Right lobe of liver (tissue), 6 donors: ENCODE data around the gene GDNF. TPM values are rescaled to one million over a fixed set of nuclear protein-coding genes. Genes with fewer than 3 reads are reported as not detected.

Experiments
- ATAC-seq, 4 donors: fragments of 200-7000 bp; cut with Tn5 transposase; one replicate each; pipeline ENCODE4 v1.9.1; 2020; ENCODE audit warnings: mild to moderate bottlenecking in 4 of 4, moderate library complexity in 4 of 4
- DNase-seq, 3 donors: peaks; one replicate each; pipeline ENCODE4 v3.0.0-alpha.2; 2020
- H3K27ac ChIP-seq, 3 donors: fragments of 200-600 bp; one replicate each; pipeline ENCODE4 v1.8.0; 2022
- H3K27me3 ChIP-seq, 2 donors: fragments of 200-600 bp; one replicate each; pipeline ENCODE4 v1.8.0; 2022
- H3K36me3 ChIP-seq, 4 donors: fragments of 200-600 bp; sonication (generic) in 1 of 4; one replicate each; pipeline versions ENCODE4 v1.5.1 to v1.8.0; 2017 to 2022; ENCODE audit warnings: control low read depth in 1 of 4
- H3K4me1 ChIP-seq, 4 donors: fragments of 200-600 bp; sonication (generic) in 1 of 4; one replicate each; pipeline versions ENCODE4 v1.5.1 to v1.8.0; 2017 to 2022; ENCODE audit warnings: control low read depth in 1 of 4
- H3K4me3 ChIP-seq, 3 donors: fragments of 200-600 bp; one replicate each; pipeline ENCODE4 v1.8.0; 2022
- H3K9me3 ChIP-seq, 4 donors: fragments of 200-600 bp; sonication (generic) in 1 of 4; one replicate each; pipeline versions ENCODE4 v1.5.1 to v1.8.0; 2017 to 2022; ENCODE audit warnings: control low read depth in 1 of 4
- CTCF ChIP-seq, 4 donors: fragments of 200-600 bp in 3 of 4; fragments of 450-650 bp in 1 of 4; IDR thresholded peaks; one replicate each; pipeline versions ENCODE4 v1.5.1 to v1.8.0; 2016 to 2022; ENCODE audit warnings: antibody characterized with exemption in 4 of 4, mild to moderate bottlenecking in 2 of 4
- POLR2A ChIP-seq: fragments of 450-650 bp; IDR thresholded peaks from one replicate; pipeline ENCODE4 v1.6.1; 2017; ENCODE audit warnings: antibody characterized with exemption, mild to moderate bottlenecking
- WGBS: methylation state at CpG from one replicate; pipeline ENCODE4 v1.1.6; 2018; ENCODE audit warnings: low coverage, low lambda C conversion rate; ENCODE audit not compliant: insufficient coverage; ENCODE audit errors: missing lambda C conversion rate; 5-methylcytosine and 5-hydroxymethylcytosine counted together
- intact Hi-C, 2 donors: fragments of 100-400 bp; cut with DNase I; formaldehyde crosslinking; loops; one replicate each; pipeline versions ENCODE4 v1.11.2 to v1.14.1; 2022
- total RNA-seq, 6 experiments: library from RNA; depleted of rRNA in 2 of 6; stranded (reverse); fragments of >200 nt in 2 of 6; fragmentation: NEBNext Ultra II Directional in 3 of 6; extraction: Animal tissue kit (Norgen Biotek cat#: 25700) in 3 of 6; gene quantifications; one replicate each; pipeline versions ENCODE4 v1.1.0 to v1.2.4, GENCODE V29; 2016 to 2023
- donor health status: DM: no; HTN: yes; CAD: no.
- donor health status: DM: no; HTN: no; CAD: no.
- donor health status: DM: no; HTN: no; CAD: no.
- donor health status: DM: no; HTN: yes; CAD: no.
- donor health status: DM: no; HTN: yes; CAD: no.

Gene GDNF
- total RNA-seq, 6 experiments from 2014 or later: 0.15 to 0.47 (median 0.26) TPM

GRCh38 chr5:37881359-37881758 is 41.5 kb upstream of the GDNF start:
- no peak overlapping the region for H3K4me3 ChIP-seq
- H3K27me3 ChIP-seq: no peaks in the 10 kb centered on the region
- intact Hi-C loops: no loop called here
- no peaks in the 10 kb centered on the region for H3K36me3 ChIP-seq
- 78% methylated on average over 3 of the region's 3 CpGs for WGBS
- DNase-seq (no peak), ATAC-seq (no peak)
- H3K27ac ChIP-seq: no peak overlapping the region
- TF ChIP-seq CTCF (IDR thresholded peaks at IDR 0.05) (no peak), POLR2A (no peak)
- H3K4me1 ChIP-seq: peaks cover 0 to 15% (median 1%) of the 10 kb centered on the region in 4 donors
- H3K9me3 ChIP-seq: no peaks in the 10 kb centered on the region

- WGBS: 80% methylated on average over 3 of the region's 3 CpGs
- intact Hi-C loops: no loop called here
- H3K36me3 ChIP-seq: no peaks in the 10 kb centered on the region
- H3K4me1 ChIP-seq: peaks cover 0 to under 1% (median 0%) of the 10 kb centered on the region in 4 donors
- TF ChIP-seq POLR2A: no peak
- TF ChIP-seq CTCF (IDR thresholded peaks at IDR 0.05): no peak
- DNase-seq: no peak
- no peak overlapping the region for H3K4me3 ChIP-seq
- ATAC-seq: no peak
- no peaks in the 10 kb centered on the region for H3K27me3 ChIP-seq
- no peaks in the 10 kb centered on the region for H3K9me3 ChIP-seq
- H3K27ac ChIP-seq: no peak overlapping the region
Measured at GRCh38 chr5:37876943-37877342, 37.1 kb upstream of the GDNF start.

GRCh38 chr5:37876245-37876644 is 36.4 kb upstream of the GDNF start:
- TF ChIP-seq POLR2A (no peak), CTCF (IDR thresholded peaks at IDR 0.05) (no peak)
- no peaks in the 10 kb centered on the region for H3K9me3 ChIP-seq
- H3K27me3 ChIP-seq: no peaks in the 10 kb centered on the region
- ATAC-seq (no peak), DNase-seq (no peak)
- intact Hi-C loops: no loop called here
- 70% methylated on average over 1 of the region's 1 CpG for WGBS
- H3K36me3 ChIP-seq: no peaks in the 10 kb centered on the region
- no peak overlapping the region for H3K27ac ChIP-seq
- no peaks in the 10 kb centered on the region for H3K4me1 ChIP-seq
- no peak overlapping the region for H3K4me3 ChIP-seq

- H3K27me3 ChIP-seq: no peaks in the 10 kb centered on the region
- no peaks in the 10 kb centered on the region for H3K4me1 ChIP-seq
- ATAC-seq: no peak
- H3K27ac ChIP-seq: no peak overlapping the region
- intact Hi-C loops: no loop called here
- TF ChIP-seq CTCF (IDR thresholded peaks at IDR 0.05): no peak
- no peak for TF ChIP-seq POLR2A
- H3K9me3 ChIP-seq: no peaks in the 10 kb centered on the region
- no peak overlapping the region for H3K4me3 ChIP-seq
- H3K36me3 ChIP-seq: no peaks in the 10 kb centered on the region
- 76% methylated on average over 6 of the region's 6 CpGs for WGBS
- DNase-seq: no peak
Measured at GRCh38 chr5:37875051-37875787, 35.4 kb upstream of the GDNF start.
